ENCODE measurements around the gene MALRD1. TPM values are rescaled to one million over a fixed set of nuclear protein-coding genes. Genes with fewer than 3 reads are reported as not detected.

Gene MALRD1
- total and polyA plus RNA-seq, 2 of the 8 experiments (the other 6 are each of a cell fraction or from before 2014, with no cell fraction given) = 0.32 to 0.35 TPM

GRCh38 chr10:19302117-19302516 lies 253.5 kb downstream of the MALRD1 start:
- no peak overlapping the region for H4K5ac ChIP-seq (ENCODE audit: insufficient read length, low read depth, low read length)
- ChIA-PET POLR2A (ENCODE audit: partially characterized antibody) (no interaction called here), CTCF (ENCODE audit: partially characterized antibody) (no interaction called here)
- no peak overlapping the region for H2AK5ac ChIP-seq (ENCODE audit: low read depth, low read length)
- no peaks in the 10 kb centered on the region for H4K20me1 ChIP-seq (replicated peaks in 1 of 2; ENCODE audit: control insufficient read depth in 1 of 2, insufficient read depth in 2 of 2, low read length in 2 of 2)
- H3K18ac ChIP-seq (ENCODE audit: extremely low read depth, low read length) = no peak overlapping the region
- H2BK5ac ChIP-seq (ENCODE audit: low read depth, low read length) = no peak overlapping the region
- H3K36me3 ChIP-seq (ENCODE audit: control insufficient read depth in 2 of 4, insufficient read depth in 4 of 4, low read length in 3 of 4) = no peaks in the 10 kb centered on the region
- FAIRE-seq = no peak
- no peak overlapping the region for H3K14ac ChIP-seq (ENCODE audit: insufficient read length)
- H2BK12ac ChIP-seq (ENCODE audit: low read depth, low read length) = no peak overlapping the region
- H3K27me3 ChIP-seq (replicated peaks in 1 of 4; ENCODE audit: control insufficient read depth in 3 of 4, extremely low read depth in 1 of 4, insufficient read depth in 3 of 4, low read length in 3 of 4) = no peaks in the 10 kb centered on the region
- H3K23me2 ChIP-seq (ENCODE audit: low read depth, low read length) = no peaks in the 10 kb centered on the region
- H2BK20ac ChIP-seq (ENCODE audit: low read length) = no peak overlapping the region
- no peaks in the 10 kb centered on the region for H3K9me3 ChIP-seq (ENCODE audit: insufficient read depth in 2 of 2, low read depth in 1 of 2, low read length in 1 of 2)
- TF ChIP-seq JUN (IDR thresholded peaks at IDR 0.05; ENCODE audit: low read depth, low read length) = no peak
- peak; percentile 70 for TF ChIP-seq BACH1 (IDR thresholded peaks at IDR 0.05; ENCODE audit: low read length)
- peak; percentile 30; the same call in 1 of the 2 replicates for TF ChIP-seq MAFK (IDR thresholded peaks at IDR 0.05; ENCODE audit: low read depth, low read length)
- H2AFZ ChIP-seq (ENCODE audit: low read length) = no peak overlapping the region
- H3K27ac ChIP-seq (ENCODE audit: low read depth, low read length) = no peak overlapping the region
- H4K8ac ChIP-seq (ENCODE audit: extremely low read depth, insufficient read depth, low read length) = no peak overlapping the region
- no peak overlapping the region for H3K9ac ChIP-seq (replicated peaks in 1 of 4; ENCODE audit: extremely low read depth in 1 of 4, low read depth in 3 of 4, low read length in 3 of 4)
- WGBS, 2 experiments (ENCODE audit: extremely low coverage in 1 of 2, insufficient coverage in 1 of 2, insufficient read length in 1 of 2, insufficient replicate concordance in 2 of 2, low coverage in 1 of 2, low lambda C conversion rate in 2 of 2, missing lambda C conversion rate in 1 of 2) = 86% methylated on average over 4 of the region's 4 CpGs; no CpG with 5 or more reads in 1 of the 2 experiments
- H4K91ac ChIP-seq (replicated peaks; ENCODE audit: insufficient read length, low read length) = no peak overlapping the region
- H3K23ac ChIP-seq (ENCODE audit: insufficient read length) = no peak overlapping the region
- H3K4me1 ChIP-seq (replicated peaks in 1 of 4; ENCODE audit: control insufficient read depth in 3 of 4, insufficient read depth in 4 of 4, low read length in 3 of 4) = peaks cover 0 to 3% (median 0%) of the 10 kb centered on the region in 4 experiments; a peak in 2 of 7 replicates
- no peak overlapping the region for H3K4ac ChIP-seq (replicated peaks; ENCODE audit: insufficient read length, low read depth, low read length)
- no peak overlapping the region for H2BK15ac ChIP-seq (ENCODE audit: low read length)
- no peak overlapping the region for H2BK120ac ChIP-seq (replicated peaks; ENCODE audit: low read depth, low read length)
- no peak overlapping the region for H3K56ac ChIP-seq (replicated peaks; ENCODE audit: insufficient read length, low read depth, low read length)
- H3K79me2 ChIP-seq (ENCODE audit: control insufficient read depth in 1 of 2, insufficient read depth in 2 of 2, low read length in 2 of 2) = no peaks in the 10 kb centered on the region
- no peak for DNase-seq (ENCODE audit: low read depth in 1 of 2, low spot score in 2 of 2)
- no peaks in the 10 kb centered on the region for H3K79me1 ChIP-seq (ENCODE audit: low read depth, low read length)
- no peak overlapping the region for H3K4me2 ChIP-seq (ENCODE audit: insufficient read depth in 1 of 2, low read depth in 2 of 2, low read length in 2 of 2)
- no peak overlapping the region for H3K4me3 ChIP-seq (ENCODE audit: extremely low read depth in 1 of 4, insufficient read depth in 2 of 4, low read depth in 3 of 4, low read length in 4 of 4)
